Measurements from ENCODE around the gene ARL3.

GRCh38 chr10:102649797-102650654 is 64.2 kb downstream of the ARL3 start:
- no peak for TF ChIP-seq CTCF (IDR thresholded peaks at IDR 0.05)
- TF ChIP-seq POLR2A (IDR thresholded peaks at IDR 0.05; ENCODE audit: low read depth) = no peak

Data from esophagus muscularis mucosa (tissue), 3 donors.